ENCODE results near the gene CCDC32. TPM values are rescaled to one million over a fixed set of nuclear protein-coding genes. Genes with fewer than 3 reads are reported as not detected.
A peak's percentile ranks its signal among the peaks of the same experiment; 100 is the strongest.

The CCDC32 gene
- total RNA-seq, 1 experiment from 2014 or later: 8.9 TPM

GRCh38 chr15:40569129-40569953 lies 4.5 kb upstream of the CCDC32 start, which contains the start of gene RPUSD2:
Gene RPUSD2 (plus strand): TSS chr15:40569299. CDS start chr15:40569338, 39 bp downstream.
- no peak for TF ChIP-seq CTCF (conservative IDR thresholded peaks at IDR 0.05)
- Histone ChIP-seq H2BK5ac (ENCODE audit: insufficient read length, low read length) (no peak within 1 kb of the TSS), H3K9ac (ENCODE audit: extremely low read depth, insufficient read length, low read length) (peak within 1 kb of the TSS; percentile 63), H4K91ac (ENCODE audit: insufficient read length, low read depth, low read length) (no peak within 1 kb of the TSS), H2BK120ac (ENCODE audit: low read depth, low read length, poor library complexity, severe bottlenecking) (no peak within 1 kb of the TSS), H3K14ac (ENCODE audit: insufficient read depth, low read length) (peak within 1 kb of the TSS; percentile 87), H3K18ac (ENCODE audit: insufficient read length, low read depth, low read length) (peak within 1 kb of the TSS; percentile 62), H4K8ac (replicated peaks; ENCODE audit: insufficient read length, low read depth, low read length) (no peak within 1 kb of the TSS), H3T11ph (ENCODE audit: low read length) (no peak within 1 kb of the TSS), H3K4ac (ENCODE audit: low read depth, low read length) (no peak within 1 kb of the TSS), H3K23ac (ENCODE audit: insufficient read length, low read depth, low read length) (no peak within 1 kb of the TSS), H3K4me1 (ENCODE audit: insufficient read depth, low read length) (no peaks in the 10 kb centered on the region), H2BK20ac (ENCODE audit: low read depth, low read length, poor library complexity, severe bottlenecking) (no peak within 1 kb of the TSS), H2AK5ac (ENCODE audit: insufficient read length, low read length) (no peak within 1 kb of the TSS), H3K79me1 (ENCODE audit: insufficient read depth, low read depth, low read length, poor library complexity, severe bottlenecking) (no peaks in the 10 kb centered on the region), H4K20me1 (ENCODE audit: control insufficient read depth, insufficient read depth, insufficient read length) (no peaks in the 10 kb centered on the region), H3K79me2 (ENCODE audit: insufficient read depth, low read length) (peaks cover 6% of the 10 kb centered on the region; the same call in 1 of the 2 replicates), H4K5ac (ENCODE audit: insufficient read length, low read depth, low read length) (peak within 1 kb of the TSS; percentile 36), H3K56ac (ENCODE audit: insufficient read length, low read depth, low read length) (no peak within 1 kb of the TSS), H2BK12ac (ENCODE audit: insufficient read length, low read depth, low read length) (no peak within 1 kb of the TSS), H2BK15ac (ENCODE audit: low read depth, low read length) (no peak within 1 kb of the TSS), H3K27me3 (ENCODE audit: insufficient read depth, low read length) (no peaks in the 10 kb centered on the region), H3K23me2 (ENCODE audit: insufficient read length, low read depth, low read length, poor library complexity, severe bottlenecking) (peaks cover under 1% of the 10 kb centered on the region), H3K9me3 (ENCODE audit: control insufficient read depth, low read depth, low read length) (no peaks in the 10 kb centered on the region), H3K27ac (ENCODE audit: insufficient read length, low read depth, low read length) (no peak within 1 kb of the TSS), H3K4me2 (ENCODE audit: insufficient read depth, insufficient read length, low read length) (peak within 1 kb of the TSS; percentile 93), H2AFZ (ENCODE audit: low read length) (no peak within 1 kb of the TSS)
- Mint-ChIP-seq H3K4me1 (peaks cover 25 to 27% of the 10 kb centered on the region in 2 experiments), H3K9me3 (no peaks in the 10 kb centered on the region; a peak in 1 of 5 replicates), H3K36me3 (ENCODE audit: insufficient read depth in 1 of 3, low read depth in 3 of 3) (peaks cover 13 to 27% (median 25%) of the 10 kb centered on the region in 3 experiments; a peak in 6 of 7 replicates), H3K4me3 (peak within 1 kb of the TSS; percentile 97 to 98), H3K27me3 (ENCODE audit: low read depth) (peaks cover 2% of the 10 kb centered on the region; the same call in 1 of the 2 replicates), H3K27ac (peak within 1 kb of the TSS; percentile 72 to 99 (median 96))
- WGBS (ENCODE audit: extremely low coverage, insufficient read length, low lambda C conversion rate): no CpG with 5 or more reads among the region's 62 CpGs
- peak; percentile 93 for DNase-seq

Data from H9 (cell line).